ENCODE measurements around the gene EIF4G1. TPM values are rescaled to one million over a fixed set of nuclear protein-coding genes. Genes with fewer than 3 reads are reported as not detected.

Gene EIF4G1
- total and polyA plus RNA-seq, 2 of the 8 experiments (the other 6 are each of a cell fraction or from before 2014, with no cell fraction given): 318 to 473 TPM

GRCh38 chr3:184351511-184352148 is 37.2 kb downstream of the EIF4G1 start:
- no peak overlapping the region for H2AK5ac ChIP-seq (ENCODE audit: low read depth, low read length)
- FAIRE-seq: no peak
- H3K27me3 ChIP-seq (replicated peaks in 1 of 4; ENCODE audit: control insufficient read depth in 3 of 4, extremely low read depth in 1 of 4, insufficient read depth in 3 of 4, low read length in 3 of 4): no peaks in the 10 kb centered on the region
- H3K14ac ChIP-seq (ENCODE audit: insufficient read length): no peak overlapping the region
- H3K4me2 ChIP-seq (ENCODE audit: insufficient read depth in 1 of 2, low read depth in 2 of 2, low read length in 2 of 2): no peak overlapping the region
- peaks cover 0 to 6% (median 3%) of the 10 kb centered on the region in 4 experiments; a peak in 2 of 7 replicates for H3K4me1 ChIP-seq (replicated peaks in 1 of 4; ENCODE audit: control insufficient read depth in 3 of 4, insufficient read depth in 4 of 4, low read length in 3 of 4)
- H2BK15ac ChIP-seq (ENCODE audit: low read length): no peak overlapping the region
- WGBS, 2 experiments (ENCODE audit: extremely low coverage in 1 of 2, insufficient coverage in 1 of 2, insufficient read length in 1 of 2, insufficient replicate concordance in 2 of 2, low coverage in 1 of 2, low lambda C conversion rate in 2 of 2, missing lambda C conversion rate in 1 of 2): 85% methylated on average over 9 of the region's 9 CpGs; no CpG with 5 or more reads in 1 of the 2 experiments
- H2AFZ ChIP-seq (ENCODE audit: low read length): no peak overlapping the region
- H4K91ac ChIP-seq (replicated peaks; ENCODE audit: insufficient read length, low read length): no peak overlapping the region
- no peak overlapping the region; the same call in 1 of the 2 replicates for H2BK5ac ChIP-seq (ENCODE audit: low read depth, low read length)
- POLR2A ChIA-PET (ENCODE audit: partially characterized antibody): interaction anchor here (1.0 to 3.6 kb wide), 8 partner anchors 7 to 25 kb away, joined by 3 to 23 read pairs (median 6); partner anchors contain the start of genes CLCN2, FAM131A and POLR2H
- H3K27ac ChIP-seq (ENCODE audit: low read depth, low read length): 0 out of 2 replicates have a peak overlapping the region, but pooled peaks have one; percentile 9
- peaks cover 0 to 11% of the 10 kb centered on the region in 2 experiments for H4K20me1 ChIP-seq (replicated peaks in 1 of 2; ENCODE audit: control insufficient read depth in 1 of 2, insufficient read depth in 2 of 2, low read length in 2 of 2)
- no peaks in the 10 kb centered on the region for H3K79me2 ChIP-seq (ENCODE audit: control insufficient read depth in 1 of 2, insufficient read depth in 2 of 2, low read length in 2 of 2)
- H3K36me3 ChIP-seq (ENCODE audit: control insufficient read depth in 2 of 4, insufficient read depth in 4 of 4, low read length in 3 of 4): peaks cover 4 to 28% (median 16%) of the 10 kb centered on the region in 4 experiments; a peak in 7 of 8 replicates
- peak overlapping the region; percentile 8; the same call in 1 of the 2 replicates for H4K8ac ChIP-seq (ENCODE audit: extremely low read depth, insufficient read depth, low read length)
- H3K23me2 ChIP-seq (ENCODE audit: low read depth, low read length): no peaks in the 10 kb centered on the region
- no peak for TF ChIP-seq SP4 (IDR thresholded peaks at IDR 0.05; ENCODE audit: low read length)
- no peak for TF ChIP-seq BCL11A (IDR thresholded peaks at IDR 0.05; ENCODE audit: low read depth in 2 of 2, low read length in 2 of 2)
- TF ChIP-seq KDM4A (IDR thresholded peaks at IDR 0.05; ENCODE audit: low read depth, low read length, severe bottlenecking): no peak
- no peak for TF ChIP-seq RNF2 (IDR thresholded peaks at IDR 0.05; ENCODE audit: borderline replicate concordance, low read depth, low read length, missing control alignments, poor library complexity, severe bottlenecking)
- no peak for TF ChIP-seq SIX5 (IDR thresholded peaks at IDR 0.05; ENCODE audit: low read depth, low read length)
- no peak for TF ChIP-seq SAP30 (IDR thresholded peaks at IDR 0.05; ENCODE audit: insufficient read depth, insufficient replicate concordance, low read length)
- TF ChIP-seq SIRT6 (IDR thresholded peaks at IDR 0.05; ENCODE audit: low read length): no peak
- no peak for TF ChIP-seq MAX (IDR thresholded peaks at IDR 0.05)
- TF ChIP-seq RAD21 (IDR thresholded peaks at IDR 0.05 in 1 of 2, conservative IDR thresholded peaks at IDR 0.05 in 1 of 2; ENCODE audit: low read depth in 2 of 2, low read length in 2 of 2): no peak
- no peak overlapping the region for H2BK12ac ChIP-seq (ENCODE audit: low read depth, low read length)
- H3K79me1 ChIP-seq (ENCODE audit: low read depth, low read length): no peaks in the 10 kb centered on the region; the same call in 1 of the 2 replicates
- no peak overlapping the region for H3K4ac ChIP-seq (replicated peaks; ENCODE audit: insufficient read length, low read depth, low read length)
- H2BK20ac ChIP-seq (ENCODE audit: low read length): no peak overlapping the region
- no peaks in the 10 kb centered on the region for H3K9me3 ChIP-seq (ENCODE audit: insufficient read depth in 2 of 2, low read depth in 1 of 2, low read length in 1 of 2)
- H3K18ac ChIP-seq (ENCODE audit: extremely low read depth, low read length): no peak overlapping the region
- H4K5ac ChIP-seq (ENCODE audit: insufficient read length, low read depth, low read length): no peak overlapping the region
- no peak overlapping the region for H3K9ac ChIP-seq (replicated peaks in 1 of 4; ENCODE audit: extremely low read depth in 1 of 4, low read depth in 3 of 4, low read length in 3 of 4)
- no peak overlapping the region for H3K4me3 ChIP-seq (ENCODE audit: extremely low read depth in 1 of 4, insufficient read depth in 2 of 4, low read depth in 3 of 4, low read length in 4 of 4)
- CTCF ChIA-PET (ENCODE audit: partially characterized antibody): interaction anchor here (0.6 to 6.8 kb wide), 15 partner anchors 8 to 451 kb away, joined by 3 to 49 read pairs (median 4); partner anchors contain the start of genes CLCN2, FAM131A and POLR2H
- H3K56ac ChIP-seq (replicated peaks; ENCODE audit: insufficient read length, low read depth, low read length): no peak overlapping the region
- DNase-seq (ENCODE audit: low read depth in 1 of 2, low spot score in 2 of 2): no peak
- H2BK120ac ChIP-seq (replicated peaks; ENCODE audit: low read depth, low read length): no peak overlapping the region
- H3K23ac ChIP-seq (ENCODE audit: insufficient read length): no peak overlapping the region

Measured in H1 (cell line).